Mucosa of descending colon (tissue), 3 donors: ENCODE data around the gene MTUS2. TPM values are rescaled to one million over a fixed set of nuclear protein-coding genes. Genes with fewer than 3 reads are reported as not detected.

ENCODE experiments used
- ATAC-seq: fragments of 200-7000 bp; cut with Tn5 transposase; one replicate; pipeline ENCODE4 v1.9.1; 2020; ENCODE audit warnings: mild to moderate bottlenecking, moderate library complexity
- DNase-seq, 3 donors: peaks; one replicate each; pipeline ENCODE4 v3.0.0-alpha.2; 2020
- H3K36me3 ChIP-seq: fragments of 200-600 bp; one replicate; pipeline ENCODE4 v1.8.0; 2021; ENCODE audit warnings: low read depth, mild to moderate bottlenecking
- H3K4me1 ChIP-seq: fragments of 200-600 bp; one replicate; pipeline ENCODE4 v1.8.0; 2021; ENCODE audit warnings: low read depth, mild to moderate bottlenecking
- H3K4me3 ChIP-seq: fragments of 200-600 bp; one replicate; pipeline ENCODE4 v1.8.0; 2021; ENCODE audit warnings: mild to moderate bottlenecking
- H3K9me3 ChIP-seq: fragments of 200-600 bp; one replicate; pipeline ENCODE4 v1.8.0; 2021; ENCODE audit warnings: mild to moderate bottlenecking
- CTCF ChIP-seq: fragments of 200-600 bp; IDR thresholded peaks from one replicate; pipeline ENCODE4 v1.8.0; 2022; ENCODE audit warnings: antibody characterized with exemption, mild to moderate bottlenecking
- intact Hi-C, 2 donors: fragments of 100-400 bp; cut with DNase I in 1 of 2; cut with micrococcal nuclease in 1 of 2; formaldehyde crosslinking; loops; one replicate each; pipeline versions ENCODE4 v1.11.0 to v1.11.1; 2022; cut with DNase I, micrococcal nuclease
- total RNA-seq, 3 donors: library from RNA; stranded (reverse); fragmentation: NEBNext Ultra II Directional in 2 of 3; extraction: Animal tissue kit (Norgen Biotek cat#: 25700) in 2 of 3; gene quantifications; one replicate each; pipeline versions ENCODE4 v1.2.1 to v1.2.4, GENCODE V29; 2021 to 2023
- donor health status: DM: no; HTN: no; CAD: no; lungs with moderate emphysema.
- donor health status: DM: no; HTN: no; CAD: no.
- donor health status: DM: no; HTN: yes; CAD: no.

The MTUS2 gene
- total RNA-seq, 3 donors from 2014 or later, result 0.09 to 0.85 (median 0.60) TPM

GRCh38 chr13:29008296-29008695, 188.2 kb downstream of the MTUS2 start:
- intact Hi-C loops, result no loop called here
- TF ChIP-seq CTCF, result no peak
- Histone ChIP-seq H3K9me3 (no peaks in the 10 kb centered on the region), H3K36me3 (no peaks in the 10 kb centered on the region), H3K4me1 (no peaks in the 10 kb centered on the region), H3K4me3 (no peak overlapping the region)
- ATAC-seq (no peak), DNase-seq (no peak)

- DNase-seq, result no peak
- intact Hi-C loops, result no loop called here
- TF ChIP-seq CTCF, result no peak
- Histone ChIP-seq H3K9me3 (peaks cover 4% of the 10 kb centered on the region), H3K4me1 (no peaks in the 10 kb centered on the region), H3K4me3 (no peak overlapping the region), H3K36me3 (no peaks in the 10 kb centered on the region)
- ATAC-seq, result no peak
These were observed 200.2 kb downstream of the MTUS2 start for GRCh38 chr13:29020314-29020713.

- Histone ChIP-seq H3K4me1 (no peaks in the 10 kb centered on the region), H3K9me3 (peaks cover 5% of the 10 kb centered on the region), H3K36me3 (no peaks in the 10 kb centered on the region), H3K4me3 (no peak overlapping the region)
- no peak for DNase-seq
- ATAC-seq, result no peak
- intact Hi-C loops, result no loop called here
- no peak for TF ChIP-seq CTCF
These were observed 201.2 kb downstream of the MTUS2 start for GRCh38 chr13:29021311-29021710.

GRCh38 chr13:29021717-29022116, 201.6 kb downstream of the MTUS2 start:
- Histone ChIP-seq H3K4me1 (no peaks in the 10 kb centered on the region), H3K4me3 (no peak overlapping the region), H3K36me3 (no peaks in the 10 kb centered on the region), H3K9me3 (peaks cover 7% of the 10 kb centered on the region)
- intact Hi-C loops, result no loop called here
- TF ChIP-seq CTCF, result no peak
- ATAC-seq, result no peak
- no peak for DNase-seq

- intact Hi-C loops, result no loop called here
- ATAC-seq (no peak), DNase-seq (no peak)
- H3K4me1 ChIP-seq, result no peaks in the 10 kb centered on the region
- no peaks in the 10 kb centered on the region for H3K36me3 ChIP-seq
- H3K9me3 ChIP-seq, result peaks cover 9% of the 10 kb centered on the region
- TF ChIP-seq CTCF, result no peak
- H3K4me3 ChIP-seq, result no peak overlapping the region
These were observed 202.3 kb downstream of the MTUS2 start for GRCh38 chr13:29022410-29022809.

- no peak overlapping the region for H3K4me3 ChIP-seq
- no peaks in the 10 kb centered on the region for H3K4me1 ChIP-seq
- no peak for TF ChIP-seq CTCF
- no peaks in the 10 kb centered on the region for H3K36me3 ChIP-seq
- DNase-seq (no peak), ATAC-seq (no peak)
- intact Hi-C loops, result no loop called here
- peaks cover 13% of the 10 kb centered on the region for H3K9me3 ChIP-seq
These were observed 202.8 kb downstream of the MTUS2 start for GRCh38 chr13:29022968-29023367.
